HepG2 (cell line): ENCODE measurements around the gene ZNF500. TPM values are rescaled to one million over a fixed set of nuclear protein-coding genes. Genes with fewer than 3 reads are reported as not detected.

Source experiments
- DMTF1 ChIP-seq: sonication (generic); formaldehyde crosslinking; IDR thresholded peaks from 2 replicates; pipeline ENCODE4 v1.4.0; 2020; ENCODE audit warnings: mild to moderate bottlenecking, missing genetic modification reagents
- EHMT2 ChIP-seq: fragments of 200-600 bp; sonication (generic); IDR thresholded peaks from 2 replicates; pipeline ENCODE4 v1.7.0; 2017; ENCODE audit warnings: antibody characterized with exemption, low read depth, low read length, borderline replicate concordance
- HOMEZ ChIP-seq: IDR thresholded peaks from 2 replicates; pipeline ENCODE4 v1.6.1; 2016; ENCODE audit warnings: low read depth
- IRF2 ChIP-seq: IDR thresholded peaks from 2 replicates; pipeline ENCODE4 v1.6.1; 2018; ENCODE audit warnings: missing genetic modification reagents, missing compliant biosample characterization
- MAF1 ChIP-seq: sonication (generic); formaldehyde crosslinking; IDR thresholded peaks from 2 replicates; pipeline ENCODE4 v1.5.0; 2020; ENCODE audit warnings: missing genetic modification reagents, borderline replicate concordance
- MEF2D ChIP-seq: sonication (generic); formaldehyde crosslinking; IDR thresholded peaks from 2 replicates; pipeline ENCODE4 v1.5.1; 2020; ENCODE audit warnings: mild to moderate bottlenecking, missing genetic modification reagents
- MXD1 ChIP-seq: sonication (generic); formaldehyde crosslinking; IDR thresholded peaks from 2 replicates; pipeline ENCODE4 v1.4.0; 2020; ENCODE audit warnings: mild to moderate bottlenecking, missing genetic modification reagents
- PRDM10 ChIP-seq: sonication (generic); formaldehyde crosslinking; IDR thresholded peaks from 2 replicates; pipeline ENCODE4 v1.4.0; 2020; ENCODE audit warnings: low read depth, missing genetic modification reagents
- SMC3 ChIP-seq: IDR thresholded peaks from 2 replicates; pipeline ENCODE4 v1.6.1; 2011; ENCODE audit warnings: low read length, improper control_type of control experiment
- SNAPC2 ChIP-seq: sonication (generic); formaldehyde crosslinking; IDR thresholded peaks from 2 replicates; pipeline ENCODE4 v1.8.1; 2022; ENCODE audit warnings: mild to moderate bottlenecking, missing genetic modification reagents
- THRA ChIP-seq: sonication (generic); formaldehyde crosslinking; IDR thresholded peaks from 2 replicates; pipeline ENCODE4 v1.4.0; 2020; ENCODE audit warnings: missing genetic modification reagents, borderline replicate concordance
- ZFP36L2 ChIP-seq: sonication (generic); formaldehyde crosslinking; IDR thresholded peaks from 2 replicates; pipeline ENCODE4 v1.4.0; 2020; ENCODE audit warnings: missing genetic modification reagents
- ZNF275 ChIP-seq: sonication (generic); formaldehyde crosslinking; IDR thresholded peaks from 2 replicates; pipeline ENCODE4 v1.8.0; 2022; ENCODE audit warnings: missing genetic modification reagents, mild to moderate bottlenecking, inconsistent platforms, borderline replicate concordance
- ZNF331 ChIP-seq: sonication (generic); formaldehyde crosslinking; IDR thresholded peaks from 2 replicates; pipeline ENCODE4 v1.4.0; 2020; ENCODE audit warnings: missing genetic modification reagents
- ZNF501 ChIP-seq: sonication (generic); formaldehyde crosslinking; IDR thresholded peaks from 2 replicates; pipeline ENCODE4 v1.5.1; 2020; ENCODE audit warnings: mild to moderate bottlenecking, moderate library complexity, missing genetic modification reagents
- ZZZ3 ChIP-seq: sonication (generic); formaldehyde crosslinking; IDR thresholded peaks from 2 replicates; pipeline ENCODE4 v1.4.0; 2020; ENCODE audit warnings: missing genetic modification reagents, mild to moderate bottlenecking, borderline replicate concordance
- polyA plus RNA-seq, 8 experiments: library from polyadenylated mRNA; depleted of rRNA in 3 of 8; stranded (reverse) in 7 of 8; unstranded in 1 of 8; fragments of >200 nt; fragmentation: Illumina TruSeq in 4 of 8; extraction: Trizol in 4 of 8; gene quantifications; 2 replicates each; pipeline versions ENCODE4 v1.2.1 to v1.2.3, GENCODE V29; 2011 to 2016; ENCODE audit warnings: low read depth in 4 of 8, missing spikeins in 1 of 8, mixed read lengths in 1 of 8; ENCODE audit not compliant: insufficient read depth in 1 of 8
- total RNA-seq, 5 experiments: library from RNA; depleted of rRNA; stranded (reverse); fragments of >200 nt; fragmentation: Illumina TruSeq; extraction: Trizol; gene quantifications; 2 replicates each; pipeline ENCODE4 v1.2.3, GENCODE V29; 2016; ENCODE audit warnings: low read depth in 1 of 5

ZNF500 gene
- total and polyA plus RNA-seq, 2 of the 13 experiments (the other 11 are each of a cell fraction or from before 2014, with no cell fraction given): 6.1 to 12.2 TPM

GRCh38 chr16:4801962-4802658, 35.1 kb upstream of the ZNF500 start, which contains the start of gene ROGDI (continued):
- TF ChIP-seq HOMEZ (CRISPR knock-in tag) (no peak), ZZZ3 (CRISPR knock-in tag) (no peak), IRF2 (peak; percentile 45; the same call in 1 of the 2 replicates), SNAPC2 (CRISPR knock-in tag) (no peak), ZNF501 (CRISPR knock-in tag) (peak; percentile 77), ZNF275 (no peak), ZNF331 (CRISPR knock-in tag) (peak; percentile 56; the same call in 1 of the 2 replicates), EHMT2 (no peak), SMC3 (no peak), DMTF1 (CRISPR knock-in tag) (no peak), MXD1 (CRISPR knock-in tag) (no peak), ZFP36L2 (CRISPR knock-in tag) (no peak), THRA (CRISPR knock-in tag) (peak; percentile 47; the same call in 1 of the 2 replicates), PRDM10 (no peak), MEF2D (CRISPR knock-in tag) (no peak), MAF1 (0 out of 2 replicates have a peak, but pooled peaks have one; percentile 18)
